Chondrocyte (in vitro differentiated cells): ENCODE measurements around the gene LTC4S. TPM values are rescaled to one million over a fixed set of nuclear protein-coding genes. Genes with fewer than 3 reads are reported as not detected.

Experiments
- DNase-seq: peaks from one replicate; pipeline ENCODE4 v3.0.0; 2021; ENCODE audit warnings: mixed read lengths, low spot score
- H3K27ac Mint-ChIP-seq: one replicate; pipeline ENCODE4 v1.8.0; 2021; ENCODE audit warnings: mild to moderate bottlenecking, moderate library complexity, mixed read lengths; ENCODE audit not compliant: unreplicated experiment
- H3K27me3 Mint-ChIP-seq: 2 replicates; pipeline ENCODE4 v1.8.0; 2021; ENCODE audit warnings: low read depth, mixed read lengths
- H3K36me3 Mint-ChIP-seq: 2 replicates; pipeline ENCODE4 v1.8.0; 2021; ENCODE audit warnings: low read depth, mixed read lengths
- H3K4me1 Mint-ChIP-seq: 2 replicates; pipeline ENCODE4 v1.8.0; 2021; ENCODE audit warnings: low read depth, mild to moderate bottlenecking, mixed read lengths
- H3K4me3 Mint-ChIP-seq: one replicate; pipeline ENCODE4 v1.8.0; 2021; ENCODE audit warnings: mild to moderate bottlenecking, moderate library complexity, mixed read lengths; ENCODE audit not compliant: unreplicated experiment
- H3K9me3 Mint-ChIP-seq: 2 replicates; pipeline ENCODE4 v1.8.0; 2021; ENCODE audit warnings: low read depth, mixed read lengths
- total RNA-seq: library from RNA; stranded (reverse); gene quantifications from 3 replicates; pipeline ENCODE4 v1.2.1, GENCODE V29; 2021
- TF ChIP-seq, protein P1 (sequence below): fragments of 200-600 bp; sonication (generic); IDR thresholded peaks from 2 replicates; pipeline ENCODE4 v1.5.0; 2021; ENCODE audit warnings: antibody characterized with exemption, mild to moderate bottlenecking, moderate library complexity

Gene LTC4S
- total RNA-seq, 1 donor from 2014 or later = 1.2 TPM

DNA sequence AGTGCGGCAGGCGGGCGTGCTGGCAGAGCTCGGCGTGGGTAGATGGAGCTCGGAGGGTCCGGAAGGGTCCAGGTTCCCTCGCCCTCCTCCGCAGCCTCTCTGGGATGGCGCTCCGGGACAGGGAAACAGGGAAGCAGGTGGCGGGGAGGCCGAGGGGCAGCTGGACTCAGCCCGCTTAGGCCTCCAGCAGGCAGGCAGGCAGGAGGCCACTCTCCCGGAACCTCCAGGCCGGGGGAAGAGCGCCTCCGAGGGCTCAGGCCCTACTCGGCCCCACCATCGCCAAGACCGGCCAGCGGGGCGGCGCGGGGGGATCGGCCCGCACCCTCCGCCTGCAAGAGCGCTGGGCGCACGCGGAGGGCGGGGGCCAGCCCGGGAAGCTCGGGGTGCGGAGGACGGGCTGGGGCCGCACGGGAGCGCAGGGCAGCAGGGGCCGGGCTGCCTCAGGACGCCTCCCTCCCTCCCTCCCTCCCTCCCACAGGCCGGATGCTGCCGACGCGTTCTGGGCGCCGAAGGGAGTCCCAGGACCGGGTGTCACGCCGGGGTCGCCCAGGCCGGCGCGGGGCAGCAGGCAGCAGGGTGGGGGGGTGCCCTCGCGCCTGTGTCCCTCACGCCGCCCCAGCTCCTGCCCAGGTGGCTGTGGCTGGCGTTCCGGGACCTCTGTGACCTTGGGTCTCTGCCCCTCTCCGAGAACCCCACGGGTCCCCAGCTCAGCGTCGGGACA, 11.9 kb downstream of the LTC4S start:
- Mint-ChIP-seq H3K4me3 (peak overlapping the region; percentile 83), H3K27ac (peak overlapping the region; percentile 70), H3K36me3 (peaks cover 5% of the 10 kb centered on the region), H3K9me3 (no peaks in the 10 kb centered on the region), H3K27me3 (no peaks in the 10 kb centered on the region), H3K4me1 (peaks cover 20% of the 10 kb centered on the region)
- no peak for DNase-seq
- TF ChIP-seq, protein P1, sequence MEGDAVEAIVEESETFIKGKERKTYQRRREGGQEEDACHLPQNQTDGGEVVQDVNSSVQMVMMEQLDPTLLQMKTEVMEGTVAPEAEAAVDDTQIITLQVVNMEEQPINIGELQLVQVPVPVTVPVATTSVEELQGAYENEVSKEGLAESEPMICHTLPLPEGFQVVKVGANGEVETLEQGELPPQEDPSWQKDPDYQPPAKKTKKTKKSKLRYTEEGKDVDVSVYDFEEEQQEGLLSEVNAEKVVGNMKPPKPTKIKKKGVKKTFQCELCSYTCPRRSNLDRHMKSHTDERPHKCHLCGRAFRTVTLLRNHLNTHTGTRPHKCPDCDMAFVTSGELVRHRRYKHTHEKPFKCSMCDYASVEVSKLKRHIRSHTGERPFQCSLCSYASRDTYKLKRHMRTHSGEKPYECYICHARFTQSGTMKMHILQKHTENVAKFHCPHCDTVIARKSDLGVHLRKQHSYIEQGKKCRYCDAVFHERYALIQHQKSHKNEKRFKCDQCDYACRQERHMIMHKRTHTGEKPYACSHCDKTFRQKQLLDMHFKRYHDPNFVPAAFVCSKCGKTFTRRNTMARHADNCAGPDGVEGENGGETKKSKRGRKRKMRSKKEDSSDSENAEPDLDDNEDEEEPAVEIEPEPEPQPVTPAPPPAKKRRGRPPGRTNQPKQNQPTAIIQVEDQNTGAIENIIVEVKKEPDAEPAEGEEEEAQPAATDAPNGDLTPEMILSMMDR = peak; percentile 30

DNA sequence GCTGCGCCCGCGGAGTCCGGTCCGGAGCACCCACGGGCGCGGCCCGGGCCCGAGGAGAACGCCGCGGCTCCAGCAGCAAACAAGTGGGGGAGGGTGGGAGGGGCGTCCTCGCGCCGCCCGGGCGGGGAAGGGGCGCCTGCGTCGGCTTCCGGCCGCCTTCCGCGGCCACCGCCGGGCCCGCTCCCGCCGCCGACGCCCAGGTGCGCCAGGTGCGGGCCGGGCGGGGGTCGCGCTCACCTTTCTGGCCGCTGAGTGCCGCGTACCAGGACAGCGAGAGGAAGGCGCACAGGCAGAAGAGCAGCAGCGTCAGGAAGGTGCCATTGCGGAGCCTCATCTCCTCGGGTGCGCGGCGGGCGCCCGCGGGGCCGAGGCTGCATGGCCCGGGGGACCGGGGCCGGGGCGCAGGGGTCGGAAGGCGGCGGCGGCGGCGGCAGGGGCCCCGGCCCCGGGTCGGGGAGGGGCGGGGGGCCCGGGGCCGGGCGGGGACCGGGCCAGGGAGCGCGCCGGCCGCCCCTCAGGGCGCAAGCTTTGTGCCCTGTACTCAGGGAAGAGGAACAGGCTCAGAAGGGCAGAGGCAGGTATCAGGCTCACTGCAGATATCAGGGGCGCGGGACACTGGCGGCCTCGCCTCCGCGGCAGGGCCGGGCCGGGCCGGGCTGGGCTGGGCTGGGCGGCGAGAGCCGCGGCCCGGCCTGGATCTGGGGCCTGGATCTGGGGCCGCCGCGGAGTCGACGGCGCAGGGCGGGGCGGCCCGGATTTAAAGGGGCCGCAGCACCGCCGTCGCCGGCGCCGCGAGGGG, 12.7 kb downstream of the LTC4S start, which contains the start of gene MGAT4B:
MGAT4B (minus strand) TSS at position 617 of the 799 bp plus-strand sequence; CDS start at position 334, 283 bp downstream.
- Mint-ChIP-seq H3K4me3 (peak within 1 kb of the TSS; percentile 83), H3K27ac (peak within 1 kb of the TSS; percentile 85), H3K4me1 (peaks cover 20% of the 10 kb centered on the region), H3K27me3 (no peaks in the 10 kb centered on the region), H3K9me3 (no peaks in the 10 kb centered on the region), H3K36me3 (peaks cover 5% of the 10 kb centered on the region)
- no peak for DNase-seq
- TF ChIP-seq, protein P1 = no peak

DNA sequence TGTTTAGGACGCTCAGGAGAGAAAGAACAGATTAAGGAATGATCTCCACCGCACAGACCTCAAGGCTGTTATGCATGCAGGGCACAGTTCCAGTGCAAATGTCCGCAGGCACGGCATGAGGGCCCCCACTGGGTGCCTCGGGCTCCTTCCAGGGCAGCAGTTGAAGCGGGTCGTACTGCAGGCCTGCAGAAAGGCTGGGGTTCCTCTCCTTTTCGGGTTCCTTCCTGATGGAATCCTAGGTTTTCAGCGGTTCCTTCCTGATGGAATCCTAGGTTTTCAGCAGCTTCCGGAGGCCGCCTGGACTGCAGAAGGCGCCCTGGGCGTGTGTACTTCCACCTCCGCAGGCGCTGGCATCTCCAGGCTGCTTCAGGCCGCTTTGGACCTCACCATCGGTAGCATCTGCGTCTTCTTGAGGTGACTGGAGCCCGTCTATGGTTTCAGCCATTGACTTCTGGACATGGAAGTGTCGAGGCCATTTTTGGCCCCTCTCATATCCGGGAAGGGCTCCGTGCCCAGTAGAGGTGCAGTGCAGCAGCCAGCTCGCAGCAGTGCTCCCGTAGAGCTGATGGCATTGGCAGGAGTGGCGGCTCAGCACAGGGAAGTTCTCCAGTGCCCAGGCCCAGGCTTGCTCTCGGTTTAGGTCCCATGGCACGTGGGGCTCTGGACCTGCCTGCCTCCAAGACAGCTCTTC, 18.5 kb downstream of the LTC4S start:
- H3K27me3 Mint-ChIP-seq = no peaks in the 10 kb centered on the region
- no peak for DNase-seq
- peaks cover 5% of the 10 kb centered on the region for H3K36me3 Mint-ChIP-seq
- no peaks in the 10 kb centered on the region for H3K9me3 Mint-ChIP-seq
- no peak overlapping the region for H3K4me3 Mint-ChIP-seq
- H3K27ac Mint-ChIP-seq = no peak overlapping the region
- peaks cover under 1% of the 10 kb centered on the region for H3K4me1 Mint-ChIP-seq
- TF ChIP-seq, protein P1 = no peak

GRCh38 chr5:179812997-179813607, 19.3 kb downstream of the LTC4S start:
- Mint-ChIP-seq H3K27ac (no peak overlapping the region), H3K27me3 (no peaks in the 10 kb centered on the region), H3K9me3 (no peaks in the 10 kb centered on the region), H3K4me3 (no peak overlapping the region), H3K36me3 (peaks cover 5% of the 10 kb centered on the region), H3K4me1 (peaks cover 7% of the 10 kb centered on the region)
- DNase-seq = no peak
- TF ChIP-seq, protein P1 = no peak
